ENCODE data around the gene ALG9.
"Not testable (repeated sequence)": the region's sequence is repeated elsewhere in the genome, so short reads cannot be mapped to it uniquely, and the experiment has no call there.

Gene ALG9, protein sequence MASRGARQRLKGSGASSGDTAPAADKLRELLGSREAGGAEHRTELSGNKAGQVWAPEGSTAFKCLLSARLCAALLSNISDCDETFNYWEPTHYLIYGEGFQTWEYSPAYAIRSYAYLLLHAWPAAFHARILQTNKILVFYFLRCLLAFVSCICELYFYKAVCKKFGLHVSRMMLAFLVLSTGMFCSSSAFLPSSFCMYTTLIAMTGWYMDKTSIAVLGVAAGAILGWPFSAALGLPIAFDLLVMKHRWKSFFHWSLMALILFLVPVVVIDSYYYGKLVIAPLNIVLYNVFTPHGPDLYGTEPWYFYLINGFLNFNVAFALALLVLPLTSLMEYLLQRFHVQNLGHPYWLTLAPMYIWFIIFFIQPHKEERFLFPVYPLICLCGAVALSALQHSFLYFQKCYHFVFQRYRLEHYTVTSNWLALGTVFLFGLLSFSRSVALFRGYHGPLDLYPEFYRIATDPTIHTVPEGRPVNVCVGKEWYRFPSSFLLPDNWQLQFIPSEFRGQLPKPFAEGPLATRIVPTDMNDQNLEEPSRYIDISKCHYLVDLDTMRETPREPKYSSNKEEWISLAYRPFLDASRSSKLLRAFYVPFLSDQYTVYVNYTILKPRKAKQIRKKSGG

DNA sequence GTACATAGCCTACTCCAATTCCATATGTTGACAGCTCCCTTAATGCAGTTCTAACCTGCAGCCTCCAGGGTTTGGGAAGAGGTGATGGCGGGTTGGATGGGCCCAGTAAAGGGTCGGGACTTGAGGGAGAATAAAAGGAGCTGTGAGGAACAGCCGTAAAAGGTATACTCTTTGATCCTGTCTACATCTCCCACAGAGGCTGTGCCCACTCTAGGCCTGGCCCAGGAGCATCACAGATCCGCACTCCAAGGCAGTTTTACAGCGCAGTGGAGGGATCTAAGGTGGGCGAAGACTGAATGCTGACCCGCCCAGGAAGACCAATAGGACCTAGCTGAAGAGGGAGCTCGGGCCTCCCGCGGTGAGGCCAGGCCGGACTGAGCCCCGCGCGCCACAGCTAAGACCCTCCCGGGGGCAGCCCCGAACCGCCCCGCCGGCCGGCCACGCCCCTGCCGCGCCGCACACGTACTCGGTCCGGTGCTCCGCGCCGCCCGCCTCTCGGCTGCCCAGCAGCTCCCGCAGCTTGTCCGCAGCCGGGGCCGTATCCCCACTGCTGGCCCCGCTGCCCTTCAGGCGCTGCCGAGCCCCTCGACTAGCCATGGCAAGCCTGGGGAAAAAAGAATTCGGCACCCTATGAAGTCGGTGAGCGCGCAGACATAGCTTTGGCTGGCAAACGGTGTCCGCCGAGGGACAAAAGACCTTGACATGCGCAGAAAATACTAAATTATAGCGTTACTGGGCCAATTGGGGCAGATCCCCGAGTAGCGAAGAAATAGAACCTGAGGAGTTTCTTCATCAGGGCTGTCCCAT, at the start of gene ALG9:
ALG9 (minus strand) TSS at position 696 of the 807 bp plus-strand sequence; CDS start at position 597, 99 bp downstream.
- DNase-seq (ENCODE audit: low spot score): peak; percentile 81

DNA sequence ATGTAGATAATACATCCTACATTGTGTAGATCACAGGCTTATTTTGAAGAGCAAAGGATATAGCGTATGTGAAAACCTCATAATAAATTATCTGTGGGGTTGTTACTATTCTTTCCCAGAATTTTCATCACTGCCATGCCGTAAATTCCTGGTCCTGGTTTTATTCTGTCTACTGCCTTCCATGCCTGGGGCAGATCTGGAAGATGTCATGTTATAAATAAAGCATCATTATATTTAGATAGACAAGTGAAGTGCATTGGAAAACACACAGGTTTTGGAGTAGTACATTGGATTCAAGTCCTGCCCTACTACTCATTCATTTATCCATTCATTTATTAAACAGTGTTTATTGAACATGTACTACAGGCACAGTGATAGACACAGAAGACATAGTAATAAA, 49.5 kb upstream of the ALG9 start:
- DNase-seq (ENCODE audit: low spot score): no peak

DNA sequence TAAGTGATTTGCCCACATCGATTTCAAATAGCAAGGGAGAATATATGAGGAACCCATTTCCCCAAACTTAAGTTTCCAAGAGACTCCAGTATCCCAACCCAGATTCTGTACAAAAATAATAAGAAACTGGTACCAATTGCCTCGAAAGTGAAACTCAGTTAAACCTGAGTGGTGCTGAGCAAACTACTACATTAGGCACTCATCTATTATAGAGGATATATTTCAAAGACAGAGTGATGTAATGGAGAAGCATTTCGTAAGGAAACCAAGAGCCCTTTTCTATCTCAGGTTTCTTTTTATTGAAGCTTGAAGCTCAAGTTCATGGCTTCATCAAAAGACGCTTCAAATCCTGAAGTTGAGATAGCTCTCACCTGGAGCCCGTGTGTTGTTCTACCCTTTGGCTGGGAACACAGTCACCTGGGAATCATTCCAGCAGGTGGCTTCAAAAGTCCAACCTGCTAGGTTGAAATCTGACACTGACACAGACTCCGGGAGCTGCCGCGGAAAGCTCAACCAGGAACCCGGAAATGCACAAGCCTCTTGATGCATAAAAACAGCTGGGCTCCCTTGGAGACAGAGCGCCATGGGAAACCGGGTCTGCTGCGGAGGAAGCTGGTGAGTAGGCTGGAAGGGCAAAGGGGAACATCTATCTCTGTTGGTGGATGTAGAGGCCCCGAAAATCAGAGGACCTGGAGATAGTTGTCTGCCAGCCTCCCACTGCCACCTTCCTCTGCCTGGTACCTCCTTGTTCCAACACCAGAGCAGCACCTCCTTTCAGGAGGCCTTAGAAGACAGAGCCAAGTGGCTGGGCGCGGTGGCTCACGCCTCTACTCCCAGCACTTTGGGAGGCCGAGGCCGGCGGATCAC, 47.2 kb upstream of the ALG9 start, which contains the start of gene C11orf52:
C11orf52 (plus strand) TSS at position 524 of the 867 bp plus-strand sequence; CDS start at position 584, 60 bp downstream.
- no peak for DNase-seq (ENCODE audit: low spot score)

DNA sequence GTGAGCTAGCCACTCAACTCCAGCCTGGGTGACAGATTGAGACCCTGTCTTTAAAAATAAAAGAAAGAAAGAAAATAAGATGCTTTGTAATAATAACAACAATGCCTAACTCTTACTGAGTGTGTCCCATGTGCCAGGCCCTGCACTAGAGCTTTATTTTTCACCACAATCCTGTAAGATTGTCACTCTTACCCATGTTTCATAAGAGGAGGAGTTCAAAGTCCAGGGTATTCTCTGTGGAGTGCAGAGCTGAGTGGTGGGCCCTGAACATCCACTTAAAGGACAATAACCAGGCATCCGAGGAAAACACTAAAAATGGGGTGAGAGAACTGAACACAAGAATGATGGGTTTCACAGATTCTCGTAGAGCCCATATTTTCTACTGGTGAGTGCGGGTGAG, 46.4 kb upstream of the ALG9 start:
- no peak for DNase-seq (ENCODE audit: low spot score)

DNA sequence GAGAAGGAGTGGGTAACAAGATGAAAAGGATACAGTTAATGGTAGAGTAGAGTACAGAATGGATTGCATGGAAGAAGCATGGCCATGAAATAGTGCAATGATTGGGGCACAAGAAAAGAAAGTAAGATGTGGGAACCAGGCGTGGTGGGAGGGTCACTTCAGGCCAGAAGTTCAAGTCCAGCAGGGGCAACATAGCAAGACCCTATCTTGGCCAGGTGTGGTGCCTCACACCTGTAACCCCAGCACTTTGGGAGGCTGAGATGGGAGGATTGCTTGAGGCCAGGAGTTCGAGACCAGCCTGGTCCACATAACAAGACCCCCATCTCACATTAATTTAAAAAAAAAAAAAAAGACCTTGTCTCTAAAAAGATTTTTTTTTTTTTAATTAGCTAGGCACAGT, 45.9 kb upstream of the ALG9 start:
- no peak for DNase-seq (ENCODE audit: low spot score)

DNA sequence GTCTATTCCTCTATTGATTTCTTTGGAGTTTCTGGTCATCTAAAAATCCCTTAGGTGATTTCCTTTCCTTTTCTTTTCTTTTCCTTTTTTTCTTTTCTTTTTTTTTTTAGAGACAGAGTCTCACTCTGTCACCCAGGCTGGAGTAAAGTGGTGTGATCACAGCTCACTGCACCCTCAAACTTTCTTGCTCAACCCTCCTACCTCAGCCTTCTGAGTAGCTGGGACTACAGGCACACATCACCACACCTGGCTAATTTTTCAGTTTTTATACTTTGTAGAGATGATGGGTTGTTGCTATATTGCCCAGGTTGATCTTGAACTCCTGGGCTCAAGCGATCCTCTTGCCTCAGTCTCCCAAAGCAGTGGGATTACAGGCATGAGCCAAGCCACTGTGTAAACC, 45.4 kb upstream of the ALG9 start:
- no peak for DNase-seq (ENCODE audit: low spot score)

DNA sequence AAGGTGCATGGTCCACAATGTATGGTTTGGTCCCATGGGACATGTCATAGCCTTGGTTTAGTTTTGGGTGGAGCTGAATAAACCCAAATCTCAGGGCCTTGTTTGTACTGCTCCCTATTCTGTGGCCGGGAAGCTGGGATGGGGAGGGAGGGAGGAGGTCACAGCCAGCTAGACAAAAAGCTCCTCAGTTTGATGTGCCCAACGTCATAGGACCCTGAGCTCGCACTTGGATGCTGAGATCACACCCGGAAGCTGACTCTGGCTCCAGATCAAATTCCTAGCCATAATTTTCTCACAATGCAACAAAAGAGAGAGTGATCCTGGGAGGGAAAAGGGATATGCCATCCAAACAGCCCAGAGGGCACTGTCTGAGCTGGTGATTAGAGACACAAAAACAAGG, 42.6 kb upstream of the ALG9 start:
- DNase-seq (ENCODE audit: low spot score): no peak

DNA sequence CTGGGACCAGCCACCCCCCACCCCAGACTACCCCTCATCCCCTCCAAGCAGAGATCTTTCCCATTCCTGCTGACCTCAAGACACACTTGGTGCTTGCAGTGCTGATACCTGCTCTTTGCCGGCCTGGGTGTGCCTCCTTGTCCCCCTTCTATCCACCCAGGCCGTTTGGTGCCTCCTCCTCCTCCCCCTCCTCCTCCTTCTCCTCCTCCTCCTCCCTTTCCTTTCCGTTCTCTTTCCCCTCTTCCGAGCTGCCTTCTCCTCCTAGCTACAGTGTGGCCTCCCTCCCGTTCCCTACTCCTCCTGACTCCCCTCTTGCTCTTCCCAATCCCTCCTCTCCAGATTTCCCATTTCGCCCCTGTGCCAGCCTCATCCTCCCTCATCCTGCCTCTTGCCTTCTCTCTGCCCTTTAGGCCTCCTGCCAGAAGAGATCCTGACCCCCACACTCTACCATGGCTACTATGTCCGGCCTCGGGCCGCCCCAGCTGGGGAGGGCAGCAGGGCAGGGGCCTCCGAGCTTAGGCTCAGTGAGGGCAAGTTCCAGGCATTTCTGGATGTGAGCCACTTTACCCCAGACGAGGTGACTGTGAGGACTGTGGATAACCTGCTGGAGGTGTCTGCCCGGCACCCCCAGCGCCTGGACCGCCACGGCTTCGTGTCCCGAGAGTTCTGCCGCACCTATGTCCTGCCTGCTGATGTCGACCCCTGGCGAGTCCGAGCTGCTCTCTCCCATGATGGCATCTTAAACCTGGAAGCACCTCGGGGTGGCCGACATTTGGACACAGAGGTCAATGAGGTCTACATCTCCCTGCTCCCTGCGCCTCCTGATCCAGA, 41.9 kb upstream of the ALG9 start:
- DNase-seq (ENCODE audit: low spot score): no peak

DNA sequence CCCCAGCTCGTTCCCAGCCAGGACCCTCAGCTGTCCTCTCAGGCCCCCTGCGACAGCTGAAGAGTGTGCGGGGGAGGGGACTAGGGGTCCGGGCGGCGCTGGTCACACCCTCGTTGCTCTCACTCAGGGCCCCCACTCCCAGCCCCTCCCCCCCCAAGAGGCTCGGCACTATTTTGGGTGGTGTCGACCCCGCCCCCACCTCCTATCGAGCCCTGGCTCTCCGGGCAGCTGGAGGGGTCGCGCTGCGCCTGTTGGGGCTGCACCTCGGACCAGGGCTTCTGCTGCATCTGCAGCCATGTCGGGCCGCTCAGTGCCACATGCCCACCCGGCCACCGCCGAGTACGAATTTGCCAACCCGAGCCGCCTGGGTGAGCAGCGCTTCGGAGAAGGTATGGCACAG, 41.2 kb upstream of the ALG9 start, which contains the start of gene HSPB2:
HSPB2 (plus strand) TSS at position 200 of the 400 bp plus-strand sequence; CDS start at position 296, 96 bp downstream.
- DNase-seq (ENCODE audit: low spot score): no peak

DNA sequence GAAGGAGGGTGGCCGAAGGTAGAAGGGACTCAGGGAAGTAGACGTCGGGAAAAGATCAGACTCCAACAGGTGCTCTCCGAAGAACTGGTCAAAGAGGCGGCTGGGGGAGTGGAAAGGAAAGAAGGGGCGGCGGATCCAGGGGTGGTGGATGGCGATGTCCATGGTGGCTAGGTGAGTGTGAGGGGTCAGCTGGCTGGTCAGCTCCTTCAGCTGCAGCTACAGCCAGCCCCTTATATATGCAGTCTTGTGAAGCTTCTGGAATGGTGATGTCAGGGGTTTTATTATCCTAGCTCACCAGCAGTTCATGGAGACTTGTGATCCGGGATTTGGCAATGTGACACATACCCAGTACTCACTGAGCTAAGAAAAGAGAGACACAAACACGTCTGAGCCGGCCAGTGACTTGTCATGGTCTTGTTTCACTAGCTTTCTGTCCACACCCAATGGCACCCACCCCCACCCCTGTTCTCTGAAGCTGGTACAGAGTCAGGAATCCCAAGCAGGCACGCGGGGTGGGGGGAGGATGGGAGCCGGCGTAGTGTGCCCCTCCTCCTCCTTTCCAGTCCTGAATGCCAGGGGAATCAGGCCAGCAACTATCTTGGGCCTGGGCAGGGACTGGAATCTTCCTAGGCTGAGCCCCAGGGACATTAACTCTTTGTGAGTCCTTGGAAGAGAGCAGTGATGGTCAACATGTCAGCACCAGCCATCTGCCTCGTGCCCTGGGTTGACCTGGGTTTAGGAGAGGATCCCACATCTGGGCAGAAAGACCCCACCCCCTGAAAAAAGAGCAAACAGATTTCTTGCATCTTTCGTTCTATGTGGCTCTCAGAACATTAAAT, 40.4 kb upstream of the ALG9 start, which contains the start of gene CRYAB:
CRYAB (minus strand) TSS at position 208 of the 839 bp plus-strand sequence; CDS start at position 162, 46 bp downstream.
- DNase-seq (ENCODE audit: low spot score): no peak

DNA sequence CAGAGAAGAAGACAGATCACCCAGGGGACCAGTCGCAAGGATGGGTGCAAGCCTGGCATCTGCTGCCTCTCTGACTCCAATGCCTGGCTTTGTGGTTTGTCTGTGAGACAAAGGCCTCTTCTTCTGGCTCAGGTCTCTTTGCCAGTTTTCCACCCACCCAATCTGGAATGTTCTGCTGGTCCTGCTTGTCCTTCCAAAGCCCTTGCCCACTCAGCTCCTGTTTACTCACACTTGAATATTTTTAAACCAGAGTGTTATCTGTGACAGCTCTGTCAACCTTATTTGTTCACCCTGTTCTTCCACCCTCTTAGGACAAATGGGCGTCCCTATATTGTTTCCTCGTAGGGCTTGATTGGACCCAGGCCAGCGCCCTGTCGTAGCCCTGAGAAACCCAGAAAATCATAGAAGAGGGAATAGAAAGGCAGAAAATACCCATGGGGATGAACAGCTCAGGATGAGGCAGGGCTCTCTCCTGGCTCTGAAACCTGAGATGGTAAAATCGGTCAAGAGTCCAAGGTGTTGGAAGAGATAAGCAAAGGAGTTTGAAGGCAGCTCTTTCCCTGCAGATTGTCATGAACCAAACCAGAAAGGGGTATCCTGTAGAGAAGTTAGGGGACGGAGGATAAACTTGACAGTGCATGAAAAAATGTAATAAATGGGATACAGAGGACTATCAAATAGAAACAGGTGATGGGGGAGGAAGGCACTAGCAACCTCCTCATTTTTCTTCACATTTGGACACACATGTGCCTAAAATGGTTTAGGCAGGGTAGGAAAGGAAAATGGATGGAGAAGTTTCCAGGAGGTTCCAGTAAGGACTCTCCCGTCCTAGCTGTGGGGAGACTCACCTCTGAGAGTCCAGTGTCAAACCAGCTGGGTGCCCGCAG, 39.5 kb upstream of the ALG9 start:
- DNase-seq (ENCODE audit: low spot score): no peak

DNA sequence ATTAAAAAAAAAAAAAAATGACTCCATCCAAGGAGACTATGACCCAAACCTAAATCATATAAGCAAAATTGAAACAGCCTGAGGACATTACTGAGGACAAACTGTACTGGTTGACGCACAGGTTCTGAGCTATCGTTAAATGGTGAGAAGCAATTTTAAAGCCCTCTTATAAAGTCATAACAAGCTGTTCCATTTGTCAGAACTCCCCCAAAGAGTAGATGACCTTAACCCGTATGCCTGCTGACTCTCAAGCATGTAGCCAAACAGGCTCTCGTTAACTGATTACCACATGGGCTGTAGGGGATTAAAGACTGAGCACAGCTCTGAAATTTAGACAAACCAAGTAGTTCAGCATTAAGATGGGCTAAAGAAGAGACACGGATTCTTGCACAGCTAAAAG, 38.0 kb upstream of the ALG9 start:
- DNase-seq (ENCODE audit: low spot score): no peak

DNA sequence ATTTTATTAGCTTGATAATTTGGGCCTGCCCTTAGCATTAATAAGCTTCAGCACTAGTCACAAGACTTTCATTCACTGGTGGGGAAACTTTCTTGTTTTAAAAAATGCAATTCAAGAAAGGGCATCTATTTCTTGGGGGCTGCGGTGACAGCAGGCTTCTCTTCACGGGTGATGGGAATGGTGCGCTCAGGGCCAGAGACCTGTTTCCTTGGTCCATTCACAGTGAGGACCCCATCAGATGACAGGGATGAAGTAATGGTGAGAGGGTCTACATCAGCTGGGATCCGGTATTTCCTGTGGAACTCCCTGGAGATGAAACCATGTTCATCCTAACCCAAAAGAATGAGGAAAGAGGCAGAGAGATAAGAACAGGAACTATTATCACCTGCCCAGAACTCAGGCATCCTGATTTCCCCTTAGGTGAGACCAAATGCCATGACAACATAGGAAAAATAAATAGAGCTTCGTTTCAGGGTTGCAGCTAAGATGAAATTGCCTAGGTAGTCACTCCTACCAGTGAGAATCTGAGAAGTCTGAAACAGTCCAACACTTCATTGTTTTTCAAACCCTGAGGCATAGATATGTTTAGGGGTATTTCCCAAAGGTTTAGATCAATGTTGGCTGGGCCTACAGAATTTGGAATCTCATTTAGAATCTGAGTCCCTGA, 37.4 kb upstream of the ALG9 start:
- no peak for DNase-seq (ENCODE audit: low spot score)

DNA sequence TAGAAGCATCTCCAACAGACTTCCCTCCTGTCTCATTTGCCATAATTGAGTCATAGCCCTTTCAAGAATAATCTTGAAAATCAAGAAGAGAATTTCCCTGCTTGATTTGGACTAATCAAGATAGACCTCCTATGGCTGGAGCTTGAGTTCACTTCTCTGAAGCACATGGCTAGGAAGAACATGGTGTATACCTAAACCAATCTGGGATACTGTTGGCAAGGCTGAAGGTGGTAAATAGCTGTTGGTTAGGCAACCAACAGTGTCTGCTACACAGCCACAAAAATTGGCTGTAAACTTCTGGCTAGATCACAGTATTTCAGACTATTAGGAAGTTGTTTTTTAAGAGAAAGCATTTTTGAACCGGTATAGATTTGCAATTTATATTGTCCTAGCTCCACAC, 35.3 kb upstream of the ALG9 start:
- DNase-seq (ENCODE audit: low spot score): no peak

DNA sequence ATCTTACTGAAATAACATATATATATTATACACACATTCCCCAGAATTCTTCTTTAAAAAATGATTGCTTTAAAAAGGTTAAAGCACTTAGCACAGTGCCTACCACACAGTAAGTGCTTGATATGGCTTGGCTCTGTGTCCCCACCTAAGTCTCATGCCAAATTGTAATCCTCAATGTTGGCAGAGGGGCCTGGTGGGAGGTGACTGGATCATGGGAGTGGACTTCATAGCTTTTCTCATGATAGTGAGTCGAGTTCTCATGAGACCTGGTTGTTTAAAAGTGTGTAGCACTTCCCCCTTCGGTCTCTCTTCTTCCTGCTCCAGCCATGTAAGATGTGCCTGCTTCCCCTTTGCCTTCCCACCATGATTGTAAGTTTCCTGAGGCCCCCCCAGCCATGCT, 34.0 kb upstream of the ALG9 start:
- DNase-seq (ENCODE audit: low spot score): no peak

DNA sequence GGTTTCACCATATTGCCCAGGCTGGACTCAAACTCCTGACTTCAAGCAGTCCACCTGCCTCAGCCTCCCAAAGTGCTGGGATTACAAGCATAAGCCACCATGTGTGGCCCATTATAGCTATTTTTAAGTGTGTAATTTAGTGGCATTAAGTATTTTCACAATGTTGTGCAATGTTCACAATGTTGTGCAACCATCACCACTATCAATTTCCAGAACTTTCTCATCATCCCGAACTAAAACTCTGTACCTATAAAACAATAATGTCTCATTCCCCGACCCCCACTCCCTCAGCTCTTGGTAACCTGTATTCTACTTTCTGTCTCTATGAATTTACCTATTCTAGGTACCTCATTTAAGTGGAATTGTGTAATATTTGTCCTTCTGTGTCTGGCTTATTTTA, 15.5 kb upstream of the ALG9 start:
- DNase-seq (ENCODE audit: low spot score): no peak

DNA sequence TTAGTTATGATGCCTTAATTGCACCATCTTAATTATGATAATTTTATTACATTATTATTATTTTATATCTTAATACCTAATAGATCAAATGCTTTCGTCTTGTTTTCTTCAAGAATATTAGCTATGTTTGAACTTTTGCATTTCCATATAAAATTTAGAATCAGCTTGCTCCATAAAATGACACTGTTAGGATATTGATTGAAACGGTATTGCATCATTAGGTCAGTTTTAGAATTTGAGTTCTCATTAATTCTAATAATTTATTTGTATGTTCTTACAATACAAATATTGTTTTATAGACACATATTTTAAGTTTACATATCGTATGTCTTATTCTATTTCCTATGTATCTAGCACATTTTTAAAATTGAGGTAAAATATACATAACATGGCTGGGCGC, 14.7 kb upstream of the ALG9 start:
- no peak for DNase-seq (ENCODE audit: low spot score)

DNA sequence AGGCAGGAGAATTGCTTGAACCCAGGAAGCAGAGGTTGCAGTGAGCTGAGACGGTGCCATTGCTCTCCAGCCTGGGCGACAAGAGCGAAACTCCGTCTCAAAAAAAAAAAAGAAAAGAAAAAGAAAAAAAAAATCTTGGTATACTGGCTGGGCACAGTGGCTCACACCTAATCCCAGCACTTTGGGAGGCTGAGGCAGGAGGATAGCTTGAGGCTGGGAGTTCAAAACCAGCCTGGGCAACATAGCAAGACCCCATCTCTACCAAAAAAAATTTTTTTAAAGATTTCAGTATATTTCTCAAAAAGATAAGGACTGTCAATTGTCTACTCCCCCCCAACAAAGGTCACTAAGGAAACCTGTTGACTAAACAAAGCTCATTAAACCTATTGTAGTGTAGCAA, 13.7 kb upstream of the ALG9 start:
- not testable (repeated sequence) for DNase-seq (ENCODE audit: low spot score)

All from NAMALWA (cell line).